MM.1S (cell line): ENCODE data around the gene HAND2.

Source experiments
- DNase-seq: peaks from one replicate; pipeline ENCODE4 v3.0.0-alpha.2; 2015
- H2AFZ ChIP-seq: fragments of 300-600 bp; sonication (generic); 2 replicates; pipeline ENCODE4 v1.6.0; 2016; ENCODE audit warnings: antibody characterized with exemption, low read length
- H3F3A ChIP-seq: fragments of 300-600 bp; sonication (generic); 2 replicates; pipeline ENCODE4 v1.6.1; 2016; ENCODE audit warnings: mild to moderate bottlenecking, antibody characterized with exemption, low read length, moderate library complexity, mixed read lengths; ENCODE audit not compliant: insufficient read depth
- H3K27ac ChIP-seq: fragments of 300-600 bp; sonication (generic); 2 replicates; pipeline ENCODE4 v1.5.1; 2016; ENCODE audit warnings: mild to moderate bottlenecking, low read length
- H3K27me3 ChIP-seq: fragments of 300-600 bp; sonication (generic); replicated peaks from 2 replicates; pipeline ENCODE4 v1.6.0; 2016; ENCODE audit warnings: low read length; ENCODE audit not compliant: insufficient read depth
- H3K36me3 ChIP-seq: fragments of 300-600 bp; sonication (generic); replicated peaks from 2 replicates; pipeline ENCODE4 v1.6.1; 2016; ENCODE audit warnings: mild to moderate bottlenecking, low read length, mixed read lengths; ENCODE audit not compliant: insufficient read depth
- H3K4me1 ChIP-seq: fragments of 300-600 bp; sonication (generic); 2 replicates; pipeline ENCODE4 v1.6.1; 2016; ENCODE audit warnings: low read length, mixed read lengths
- H3K4me2 ChIP-seq: fragments of 300-600 bp; sonication (generic); 2 replicates; pipeline ENCODE4 v1.6.0; 2016; ENCODE audit warnings: low read depth, low read length
- H3K4me3 ChIP-seq: fragments of 300-600 bp; sonication (generic); 2 replicates; pipeline ENCODE4 v1.5.1; 2016; ENCODE audit warnings: low read length, mixed read lengths
- H3K79me2 ChIP-seq: fragments of 300-600 bp; sonication (generic); 2 replicates; pipeline ENCODE4 v1.6.1; 2016; ENCODE audit warnings: mixed run types, low read length, mixed read lengths
- H3K9ac ChIP-seq: fragments of 300-600 bp; sonication (generic); 2 replicates; pipeline ENCODE4 v1.6.1; 2016; ENCODE audit warnings: low read length, mixed read lengths
- H3K9me2 ChIP-seq: fragments of 300-600 bp; sonication (generic); replicated peaks from 2 replicates; pipeline ENCODE4 v1.6.1; 2016; ENCODE audit warnings: mild to moderate bottlenecking, low read length, mixed read lengths; ENCODE audit not compliant: insufficient read depth
- H3K9me3 ChIP-seq: fragments of 300-600 bp; sonication (generic); replicated peaks from 2 replicates; pipeline ENCODE4 v1.6.1; 2016; ENCODE audit warnings: mild to moderate bottlenecking, low read length, mixed read lengths; ENCODE audit not compliant: insufficient read depth
- H4K20me1 ChIP-seq: fragments of 300-600 bp; sonication (generic); 2 replicates; pipeline ENCODE4 v1.6.1; 2016; ENCODE audit warnings: mild to moderate bottlenecking, low read length, moderate library complexity, mixed read lengths; ENCODE audit not compliant: insufficient read depth
- EZH2 ChIP-seq: fragments of 300-600 bp; sonication (generic); optimal IDR thresholded peaks from 2 replicates; pipeline ENCODE3; 2017; ENCODE audit warnings: low read depth, mild to moderate bottlenecking, antibody characterized with exemption, low read length, mixed read lengths
- EZH2phosphoT487 ChIP-seq: fragments of 300-600 bp; sonication (generic); IDR thresholded peaks from 2 replicates; pipeline ENCODE4 v1.6.1; 2018; ENCODE audit warnings: antibody characterized with exemption, low read length
- TF ChIP-seq, protein P1 (sequence below): fragments of 300-600 bp; sonication (generic); IDR thresholded peaks from 2 replicates; pipeline ENCODE4 v1.5.1; 2016; ENCODE audit warnings: antibody characterized with exemption, low read length, mixed read lengths

Gene HAND2

DNA sequence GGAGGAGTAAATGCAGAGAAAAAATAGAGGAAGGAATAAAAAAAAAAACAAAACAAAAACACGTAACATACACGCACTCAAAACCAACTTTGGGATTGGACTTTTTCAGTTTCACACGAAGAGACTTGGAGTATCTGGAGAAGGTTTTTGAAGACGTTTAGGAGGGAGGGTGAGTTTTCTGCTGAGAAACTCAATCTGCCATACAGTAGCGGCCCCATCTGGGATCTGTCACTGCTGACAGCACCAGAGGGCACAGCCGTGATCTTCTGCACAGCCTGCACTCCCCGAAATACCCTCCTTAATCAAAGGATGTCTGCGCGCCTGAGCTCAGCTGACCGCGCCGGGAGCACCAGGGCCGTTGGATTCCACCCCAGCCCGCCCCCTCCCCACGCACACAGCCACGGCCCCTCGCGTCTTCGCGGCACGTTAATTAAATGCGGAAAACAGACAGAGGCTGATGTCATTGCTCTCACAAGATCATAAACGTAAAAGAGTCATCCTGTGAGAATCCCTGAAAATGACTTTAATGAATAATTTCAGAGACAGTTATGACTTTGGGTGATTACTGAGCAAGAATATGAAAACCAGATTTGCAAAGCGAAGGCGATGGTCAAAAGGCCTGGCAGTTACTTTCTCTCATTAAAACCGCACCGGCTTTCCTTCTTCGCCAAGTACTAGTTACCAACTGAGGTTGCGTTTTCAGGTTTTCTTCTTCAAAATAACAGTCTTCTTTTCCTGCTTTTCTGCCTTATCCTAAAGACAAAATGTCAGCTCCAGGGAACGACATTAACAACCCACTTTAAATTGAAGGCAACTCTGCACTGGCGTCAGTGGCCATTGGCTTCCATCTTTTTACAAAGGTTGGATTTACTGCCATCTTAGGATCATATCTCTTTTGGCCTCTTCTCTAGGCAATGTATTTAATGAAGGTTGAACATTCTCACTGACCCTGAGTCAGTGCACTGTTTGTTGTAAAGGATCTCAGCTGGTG lies 10.6 kb downstream of the HAND2 start:
- H3K9ac ChIP-seq, result no peak overlapping the region
- no peak overlapping the region for H2AFZ ChIP-seq
- H3K27ac ChIP-seq, result no peak overlapping the region
- no peaks in the 10 kb centered on the region for H3K9me2 ChIP-seq
- no peak for DNase-seq
- H3K4me2 ChIP-seq, result no peak overlapping the region
- H3F3A ChIP-seq, result no peaks in the 10 kb centered on the region
- H3K4me3 ChIP-seq, result no peak overlapping the region
- H3K79me2 ChIP-seq, result no peaks in the 10 kb centered on the region
- TF ChIP-seq, protein P1, sequence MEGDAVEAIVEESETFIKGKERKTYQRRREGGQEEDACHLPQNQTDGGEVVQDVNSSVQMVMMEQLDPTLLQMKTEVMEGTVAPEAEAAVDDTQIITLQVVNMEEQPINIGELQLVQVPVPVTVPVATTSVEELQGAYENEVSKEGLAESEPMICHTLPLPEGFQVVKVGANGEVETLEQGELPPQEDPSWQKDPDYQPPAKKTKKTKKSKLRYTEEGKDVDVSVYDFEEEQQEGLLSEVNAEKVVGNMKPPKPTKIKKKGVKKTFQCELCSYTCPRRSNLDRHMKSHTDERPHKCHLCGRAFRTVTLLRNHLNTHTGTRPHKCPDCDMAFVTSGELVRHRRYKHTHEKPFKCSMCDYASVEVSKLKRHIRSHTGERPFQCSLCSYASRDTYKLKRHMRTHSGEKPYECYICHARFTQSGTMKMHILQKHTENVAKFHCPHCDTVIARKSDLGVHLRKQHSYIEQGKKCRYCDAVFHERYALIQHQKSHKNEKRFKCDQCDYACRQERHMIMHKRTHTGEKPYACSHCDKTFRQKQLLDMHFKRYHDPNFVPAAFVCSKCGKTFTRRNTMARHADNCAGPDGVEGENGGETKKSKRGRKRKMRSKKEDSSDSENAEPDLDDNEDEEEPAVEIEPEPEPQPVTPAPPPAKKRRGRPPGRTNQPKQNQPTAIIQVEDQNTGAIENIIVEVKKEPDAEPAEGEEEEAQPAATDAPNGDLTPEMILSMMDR, result no peak
- TF ChIP-seq EZH2phosphoT487 (no peak), EZH2 (no peak)
- no peaks in the 10 kb centered on the region for H3K27me3 ChIP-seq
- no peaks in the 10 kb centered on the region for H3K9me3 ChIP-seq
- H3K36me3 ChIP-seq, result no peaks in the 10 kb centered on the region
- H3K4me1 ChIP-seq, result no peaks in the 10 kb centered on the region
- H4K20me1 ChIP-seq, result no peaks in the 10 kb centered on the region

DNA sequence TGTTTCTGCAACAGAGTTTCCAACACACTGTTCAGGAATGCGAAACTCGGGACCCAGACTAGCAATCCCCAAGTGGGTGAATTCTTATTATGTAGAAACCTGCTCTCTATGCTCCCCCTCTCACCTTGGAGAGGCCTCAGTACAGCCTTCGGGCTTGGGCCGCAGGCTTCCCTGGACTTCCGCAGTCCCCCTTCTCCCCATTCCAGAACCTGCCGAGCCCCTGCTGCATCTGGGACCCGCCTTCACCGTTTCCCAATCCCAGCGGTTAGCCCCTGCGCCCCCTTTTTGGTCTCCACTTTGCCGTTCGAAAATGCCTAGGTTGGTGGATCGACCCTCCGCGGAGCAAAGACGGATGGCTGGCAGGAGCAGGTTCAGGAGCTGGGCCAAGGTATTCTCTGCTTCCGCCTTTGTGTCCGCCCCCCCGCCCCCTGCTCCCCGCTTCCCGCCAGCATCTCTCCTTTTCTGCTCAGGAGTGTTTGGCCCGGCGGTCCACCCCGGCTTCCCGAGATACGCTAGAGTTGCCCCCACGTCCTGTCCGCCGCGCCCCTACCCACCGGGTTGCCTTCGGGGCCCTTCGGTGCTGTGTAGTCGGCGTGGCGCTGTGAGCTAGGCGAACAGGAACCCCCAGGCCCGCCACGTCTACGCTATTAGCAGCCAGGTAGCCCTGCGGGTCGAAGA lies 11.5 kb downstream of the HAND2 start:
- H3K9ac ChIP-seq, result no peak overlapping the region
- H3K27me3 ChIP-seq, result no peaks in the 10 kb centered on the region
- no peak overlapping the region for H3K4me3 ChIP-seq
- H3K9me3 ChIP-seq, result no peaks in the 10 kb centered on the region
- DNase-seq, result no peak
- no peaks in the 10 kb centered on the region for H4K20me1 ChIP-seq
- no peak overlapping the region for H2AFZ ChIP-seq
- no peak overlapping the region for H3K4me2 ChIP-seq
- no peaks in the 10 kb centered on the region for H3K4me1 ChIP-seq
- no peaks in the 10 kb centered on the region for H3K36me3 ChIP-seq
- no peaks in the 10 kb centered on the region for H3F3A ChIP-seq
- H3K79me2 ChIP-seq, result no peaks in the 10 kb centered on the region
- H3K27ac ChIP-seq, result no peak overlapping the region
- no peaks in the 10 kb centered on the region for H3K9me2 ChIP-seq
- TF ChIP-seq, protein P1, result no peak
- TF ChIP-seq EZH2 (no peak), EZH2phosphoT487 (no peak)

DNA sequence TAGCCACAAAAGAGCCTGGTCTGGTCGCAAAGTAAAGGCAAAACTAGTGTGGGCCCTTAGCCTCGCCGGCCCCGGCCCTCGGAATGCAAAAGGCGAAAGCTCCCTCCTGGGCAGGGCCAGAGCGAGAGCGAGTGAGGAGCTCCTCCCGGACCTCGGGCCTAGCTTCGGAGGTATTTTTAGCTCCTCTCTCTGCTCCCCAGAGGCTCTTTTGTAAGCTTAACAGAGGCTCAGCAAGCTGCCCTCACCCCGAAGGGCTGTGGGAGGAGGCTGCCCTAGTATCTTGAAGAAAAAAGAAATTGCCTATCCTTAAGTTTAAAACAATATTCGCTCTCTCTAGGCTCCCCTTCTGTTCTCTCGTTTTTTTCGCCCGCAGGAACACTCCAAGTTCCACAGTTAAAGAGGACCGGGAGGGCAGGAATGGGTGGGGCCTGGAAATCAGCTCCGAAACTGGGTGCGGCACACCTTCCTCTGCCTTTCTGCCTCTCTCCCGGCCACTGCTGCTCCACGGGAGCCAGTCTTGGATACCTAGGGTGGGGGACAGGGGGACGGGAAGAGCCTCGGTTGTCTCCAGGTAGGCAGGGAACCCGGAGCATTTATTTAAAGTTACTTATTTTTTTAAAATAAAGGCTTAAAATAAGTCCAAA lies 12.1 kb downstream of the HAND2 start:
- H3F3A ChIP-seq, result no peaks in the 10 kb centered on the region
- no peak overlapping the region for H3K4me3 ChIP-seq
- no peaks in the 10 kb centered on the region for H3K27me3 ChIP-seq
- H3K27ac ChIP-seq, result no peak overlapping the region
- no peak for DNase-seq
- no peak overlapping the region for H3K9ac ChIP-seq
- no peaks in the 10 kb centered on the region for H3K36me3 ChIP-seq
- no peaks in the 10 kb centered on the region for H3K4me1 ChIP-seq
- no peaks in the 10 kb centered on the region for H4K20me1 ChIP-seq
- no peak for TF ChIP-seq EZH2
- TF ChIP-seq EZH2phosphoT487, result no peak
- TF ChIP-seq, protein P1, result no peak
- H3K9me2 ChIP-seq, result no peaks in the 10 kb centered on the region
- no peaks in the 10 kb centered on the region for H3K9me3 ChIP-seq
- H2AFZ ChIP-seq, result no peak overlapping the region
- H3K79me2 ChIP-seq, result no peaks in the 10 kb centered on the region
- H3K4me2 ChIP-seq, result no peak overlapping the region
